ENCODE results near the gene KRT23. TPM values are rescaled to one million over a fixed set of nuclear protein-coding genes. Genes with fewer than 3 reads are reported as not detected.
A peak's percentile ranks its signal among the peaks of the same experiment; 100 is the strongest.

The KRT23 gene
- total and polyA plus RNA-seq, 2 experiments from 2014 or later: not detected

DNA sequence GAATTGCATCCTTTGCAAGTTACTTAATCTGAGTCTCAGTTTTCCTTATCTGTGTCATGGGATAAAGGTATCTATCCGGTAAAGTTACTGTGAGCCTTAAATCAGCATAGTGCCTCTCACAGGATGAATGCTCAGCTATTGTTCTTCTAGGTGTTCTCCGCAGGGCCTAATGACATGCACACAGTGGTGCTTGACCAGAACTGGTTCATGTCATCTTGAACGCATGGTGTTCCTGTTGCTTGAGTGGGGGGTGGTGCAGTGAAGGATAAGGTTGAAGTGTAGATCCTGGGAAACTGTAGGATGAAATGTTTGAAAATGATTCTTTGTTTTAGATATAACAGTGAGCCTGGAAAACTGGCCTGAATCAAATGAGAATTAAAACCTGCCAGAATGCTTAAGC is 42.7 kb upstream of the KRT23 start:
- peak; percentile 81 for ATAC-seq

More for the DNA sequence above, 42.7 kb upstream of the KRT23 start:
- H3K27ac Mint-ChIP-seq: no peak overlapping the region
- Histone ChIP-seq H3K4me3 (no peak overlapping the region), H3K27ac (ENCODE audit: low read depth) (no peak overlapping the region), H3F3A (replicated peaks; ENCODE audit: low read depth) (no peaks in the 10 kb centered on the region), H2AFZ (peak overlapping the region; percentile 84), H3K27me3 (ENCODE audit: insufficient read depth) (no peaks in the 10 kb centered on the region), H3K9me2 (ENCODE audit: insufficient read depth) (0 out of 2 replicates have a peak, but pooled peaks cover 3% of the 10 kb centered on the region), H4K20me1 (replicated peaks; ENCODE audit: insufficient read depth) (no peaks in the 10 kb centered on the region), H3K79me2 (replicated peaks; ENCODE audit: insufficient read depth) (no peaks in the 10 kb centered on the region), H3K36me3 (ENCODE audit: insufficient read depth) (no peaks in the 10 kb centered on the region), H3K4me2 (no peak overlapping the region), H3K4me1 (ENCODE audit: insufficient read depth) (0 out of 2 replicates have a peak, but pooled peaks cover 3% of the 10 kb centered on the region)
- peaks cover 11% of the 10 kb centered on the region; the same call in 2 of the 3 replicates for H3K4me1 Mint-ChIP-seq
- no peaks in the 10 kb centered on the region for H3K36me3 Mint-ChIP-seq (ENCODE audit: low read depth)
- H3K27me3 Mint-ChIP-seq (ENCODE audit: insufficient read depth, low read depth, poor library complexity): peaks cover 6% of the 10 kb centered on the region
- H3K4me3 Mint-ChIP-seq: no peak overlapping the region
- peak; percentile 12 for DNase-seq (ENCODE audit: low spot score)
- H3K9me3 Mint-ChIP-seq: no peaks in the 10 kb centered on the region
- TF ChIP-seq NANOG (IDR thresholded peaks at IDR 0.05; ENCODE audit: borderline replicate concordance) (no peak), ZNF114 (CRISPR knock-in tag; IDR thresholded peaks at IDR 0.05) (no peak), JUNB (IDR thresholded peaks at IDR 0.05; ENCODE audit: unreplicated experiment) (no peak), ZNF331 (CRISPR knock-in tag; IDR thresholded peaks at IDR 0.05; ENCODE audit: low read depth) (no peak), POLR2AphosphoS5 (IDR thresholded peaks at IDR 0.05; ENCODE audit: low read depth) (no peak), EZH2phosphoT487 (IDR thresholded peaks at IDR 0.05; ENCODE audit: unreplicated experiment) (no peak), STAT1 (IDR thresholded peaks at IDR 0.05; ENCODE audit: unreplicated experiment) (no peak), CREB1 (CRISPR knock-in tag; IDR thresholded peaks at IDR 0.05; ENCODE audit: low read depth) (no peak)
- TF ChIP-seq, protein P1, sequence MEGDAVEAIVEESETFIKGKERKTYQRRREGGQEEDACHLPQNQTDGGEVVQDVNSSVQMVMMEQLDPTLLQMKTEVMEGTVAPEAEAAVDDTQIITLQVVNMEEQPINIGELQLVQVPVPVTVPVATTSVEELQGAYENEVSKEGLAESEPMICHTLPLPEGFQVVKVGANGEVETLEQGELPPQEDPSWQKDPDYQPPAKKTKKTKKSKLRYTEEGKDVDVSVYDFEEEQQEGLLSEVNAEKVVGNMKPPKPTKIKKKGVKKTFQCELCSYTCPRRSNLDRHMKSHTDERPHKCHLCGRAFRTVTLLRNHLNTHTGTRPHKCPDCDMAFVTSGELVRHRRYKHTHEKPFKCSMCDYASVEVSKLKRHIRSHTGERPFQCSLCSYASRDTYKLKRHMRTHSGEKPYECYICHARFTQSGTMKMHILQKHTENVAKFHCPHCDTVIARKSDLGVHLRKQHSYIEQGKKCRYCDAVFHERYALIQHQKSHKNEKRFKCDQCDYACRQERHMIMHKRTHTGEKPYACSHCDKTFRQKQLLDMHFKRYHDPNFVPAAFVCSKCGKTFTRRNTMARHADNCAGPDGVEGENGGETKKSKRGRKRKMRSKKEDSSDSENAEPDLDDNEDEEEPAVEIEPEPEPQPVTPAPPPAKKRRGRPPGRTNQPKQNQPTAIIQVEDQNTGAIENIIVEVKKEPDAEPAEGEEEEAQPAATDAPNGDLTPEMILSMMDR (conservative IDR thresholded peaks at IDR 0.05; ENCODE audit: low read depth in 2 of 2): no peak
- TF ChIP-seq, protein P2, sequence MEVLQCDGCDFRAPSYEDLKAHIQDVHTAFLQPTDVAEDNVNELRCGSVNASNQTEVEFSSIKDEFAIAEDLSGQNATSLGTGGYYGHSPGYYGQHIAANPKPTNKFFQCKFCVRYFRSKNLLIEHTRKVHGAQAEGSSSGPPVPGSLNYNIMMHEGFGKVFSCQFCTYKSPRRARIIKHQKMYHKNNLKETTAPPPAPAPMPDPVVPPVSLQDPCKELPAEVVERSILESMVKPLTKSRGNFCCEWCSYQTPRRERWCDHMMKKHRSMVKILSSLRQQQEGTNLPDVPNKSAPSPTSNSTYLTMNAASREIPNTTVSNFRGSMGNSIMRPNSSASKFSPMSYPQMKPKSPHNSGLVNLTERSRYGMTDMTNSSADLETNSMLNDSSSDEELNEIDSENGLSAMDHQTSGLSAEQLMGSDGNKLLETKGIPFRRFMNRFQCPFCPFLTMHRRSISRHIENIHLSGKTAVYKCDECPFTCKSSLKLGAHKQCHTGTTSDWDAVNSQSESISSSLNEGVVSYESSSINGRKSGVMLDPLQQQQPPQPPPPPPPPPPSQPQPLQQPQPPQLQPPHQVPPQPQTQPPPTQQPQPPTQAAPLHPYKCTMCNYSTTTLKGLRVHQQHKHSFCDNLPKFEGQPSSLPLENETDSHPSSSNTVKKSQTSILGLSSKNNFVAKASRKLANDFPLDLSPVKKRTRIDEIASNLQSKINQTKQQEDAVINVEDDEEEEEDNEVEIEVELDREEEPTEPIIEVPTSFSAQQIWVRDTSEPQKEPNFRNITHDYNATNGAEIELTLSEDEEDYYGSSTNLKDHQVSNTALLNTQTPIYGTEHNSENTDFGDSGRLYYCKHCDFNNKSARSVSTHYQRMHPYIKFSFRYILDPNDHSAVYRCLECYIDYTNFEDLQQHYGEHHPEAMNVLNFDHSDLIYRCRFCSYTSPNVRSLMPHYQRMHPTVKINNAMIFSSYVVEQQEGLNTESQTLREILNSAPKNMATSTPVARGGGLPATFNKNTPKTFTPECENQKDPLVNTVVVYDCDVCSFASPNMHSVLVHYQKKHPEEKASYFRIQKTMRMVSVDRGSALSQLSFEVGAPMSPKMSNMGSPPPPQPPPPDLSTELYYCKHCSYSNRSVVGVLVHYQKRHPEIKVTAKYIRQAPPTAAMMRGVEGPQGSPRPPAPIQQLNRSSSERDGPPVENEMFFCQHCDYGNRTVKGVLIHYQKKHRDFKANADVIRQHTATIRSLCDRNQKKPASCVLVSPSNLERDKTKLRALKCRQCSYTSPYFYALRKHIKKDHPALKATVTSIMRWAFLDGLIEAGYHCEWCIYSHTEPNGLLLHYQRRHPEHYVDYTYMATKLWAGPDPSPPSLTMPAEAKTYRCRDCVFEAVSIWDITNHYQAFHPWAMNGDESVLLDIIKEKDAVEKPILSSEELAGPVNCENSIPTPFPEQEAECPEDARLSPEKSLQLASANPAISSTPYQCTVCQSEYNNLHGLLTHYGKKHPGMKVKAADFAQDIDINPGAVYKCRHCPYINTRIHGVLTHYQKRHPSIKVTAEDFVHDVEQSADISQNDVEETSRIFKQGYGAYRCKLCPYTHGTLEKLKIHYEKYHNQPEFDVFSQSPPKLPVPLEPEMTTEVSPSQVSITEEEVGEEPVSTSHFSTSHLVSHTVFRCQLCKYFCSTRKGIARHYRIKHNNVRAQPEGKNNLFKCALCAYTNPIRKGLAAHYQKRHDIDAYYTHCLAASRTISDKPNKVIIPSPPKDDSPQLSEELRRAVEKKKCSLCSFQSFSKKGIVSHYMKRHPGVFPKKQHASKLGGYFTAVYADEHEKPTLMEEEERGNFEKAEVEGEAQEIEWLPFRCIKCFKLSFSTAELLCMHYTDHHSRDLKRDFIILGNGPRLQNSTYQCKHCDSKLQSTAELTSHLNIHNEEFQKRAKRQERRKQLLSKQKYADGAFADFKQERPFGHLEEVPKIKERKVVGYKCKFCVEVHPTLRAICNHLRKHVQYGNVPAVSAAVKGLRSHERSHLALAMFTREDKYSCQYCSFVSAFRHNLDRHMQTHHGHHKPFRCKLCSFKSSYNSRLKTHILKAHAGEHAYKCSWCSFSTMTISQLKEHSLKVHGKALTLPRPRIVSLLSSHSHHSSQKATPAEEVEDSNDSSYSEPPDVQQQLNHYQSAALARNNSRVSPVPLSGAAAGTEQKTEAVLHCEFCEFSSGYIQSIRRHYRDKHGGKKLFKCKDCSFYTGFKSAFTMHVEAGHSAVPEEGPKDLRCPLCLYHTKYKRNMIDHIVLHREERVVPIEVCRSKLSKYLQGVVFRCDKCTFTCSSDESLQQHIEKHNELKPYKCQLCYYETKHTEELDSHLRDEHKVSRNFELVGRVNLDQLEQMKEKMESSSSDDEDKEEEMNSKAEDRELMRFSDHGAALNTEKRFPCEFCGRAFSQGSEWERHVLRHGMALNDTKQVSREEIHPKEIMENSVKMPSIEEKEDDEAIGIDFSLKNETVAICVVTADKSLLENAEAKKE (CRISPR knock-in tag; IDR thresholded peaks at IDR 0.05): no peak
- TF ChIP-seq, protein P3, sequence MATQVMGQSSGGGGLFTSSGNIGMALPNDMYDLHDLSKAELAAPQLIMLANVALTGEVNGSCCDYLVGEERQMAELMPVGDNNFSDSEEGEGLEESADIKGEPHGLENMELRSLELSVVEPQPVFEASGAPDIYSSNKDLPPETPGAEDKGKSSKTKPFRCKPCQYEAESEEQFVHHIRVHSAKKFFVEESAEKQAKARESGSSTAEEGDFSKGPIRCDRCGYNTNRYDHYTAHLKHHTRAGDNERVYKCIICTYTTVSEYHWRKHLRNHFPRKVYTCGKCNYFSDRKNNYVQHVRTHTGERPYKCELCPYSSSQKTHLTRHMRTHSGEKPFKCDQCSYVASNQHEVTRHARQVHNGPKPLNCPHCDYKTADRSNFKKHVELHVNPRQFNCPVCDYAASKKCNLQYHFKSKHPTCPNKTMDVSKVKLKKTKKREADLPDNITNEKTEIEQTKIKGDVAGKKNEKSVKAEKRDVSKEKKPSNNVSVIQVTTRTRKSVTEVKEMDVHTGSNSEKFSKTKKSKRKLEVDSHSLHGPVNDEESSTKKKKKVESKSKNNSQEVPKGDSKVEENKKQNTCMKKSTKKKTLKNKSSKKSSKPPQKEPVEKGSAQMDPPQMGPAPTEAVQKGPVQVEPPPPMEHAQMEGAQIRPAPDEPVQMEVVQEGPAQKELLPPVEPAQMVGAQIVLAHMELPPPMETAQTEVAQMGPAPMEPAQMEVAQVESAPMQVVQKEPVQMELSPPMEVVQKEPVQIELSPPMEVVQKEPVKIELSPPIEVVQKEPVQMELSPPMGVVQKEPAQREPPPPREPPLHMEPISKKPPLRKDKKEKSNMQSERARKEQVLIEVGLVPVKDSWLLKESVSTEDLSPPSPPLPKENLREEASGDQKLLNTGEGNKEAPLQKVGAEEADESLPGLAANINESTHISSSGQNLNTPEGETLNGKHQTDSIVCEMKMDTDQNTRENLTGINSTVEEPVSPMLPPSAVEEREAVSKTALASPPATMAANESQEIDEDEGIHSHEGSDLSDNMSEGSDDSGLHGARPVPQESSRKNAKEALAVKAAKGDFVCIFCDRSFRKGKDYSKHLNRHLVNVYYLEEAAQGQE (IDR thresholded peaks at IDR 0.05; ENCODE audit: unreplicated experiment): no peak
- TF ChIP-seq, protein P4, sequence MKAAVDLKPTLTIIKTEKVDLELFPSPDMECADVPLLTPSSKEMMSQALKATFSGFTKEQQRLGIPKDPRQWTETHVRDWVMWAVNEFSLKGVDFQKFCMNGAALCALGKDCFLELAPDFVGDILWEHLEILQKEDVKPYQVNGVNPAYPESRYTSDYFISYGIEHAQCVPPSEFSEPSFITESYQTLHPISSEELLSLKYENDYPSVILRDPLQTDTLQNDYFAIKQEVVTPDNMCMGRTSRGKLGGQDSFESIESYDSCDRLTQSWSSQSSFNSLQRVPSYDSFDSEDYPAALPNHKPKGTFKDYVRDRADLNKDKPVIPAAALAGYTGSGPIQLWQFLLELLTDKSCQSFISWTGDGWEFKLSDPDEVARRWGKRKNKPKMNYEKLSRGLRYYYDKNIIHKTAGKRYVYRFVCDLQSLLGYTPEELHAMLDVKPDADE (IDR thresholded peaks at IDR 0.05): no peak

All from GM23338 (cell line).